WTC11 (cell line): ENCODE results near the gene LMF2. TPM values are rescaled to one million over a fixed set of nuclear protein-coding genes. Genes with fewer than 3 reads are reported as not detected.

Experiments
- ATAC-seq: fragments of 200-7000 bp; cut with Tn5 transposase; 2 replicates; pipeline ENCODE4 v1.10.0; 2021; ENCODE audit warnings: mild to moderate bottlenecking, moderate library complexity
- CTCF ChIA-PET: fragments of 300-600 bp; sonication (Branson Sonifier 250); formaldehyde crosslinking; loops from one replicate; lab custom pipeline; 2021; ENCODE audit warnings: antibody characterized with exemption; lab: Charles Lee
- POLR2A ChIA-PET: fragments of 350-600 bp; sonication (Branson Sonifier 250); formaldehyde crosslinking; loops from one replicate; lab custom pipeline; 2021; ENCODE audit warnings: antibody characterized with exemption; lab: Charles Lee
- DNase-seq: peaks from one replicate; pipeline ENCODE4 v3.0.0; 2021; ENCODE audit warnings: low spot score
- H3K27ac Mint-ChIP-seq: 2 replicates; pipeline ENCODE4 v1.8.0; 2021; ENCODE audit warnings: mixed read lengths
- H3K27me3 Mint-ChIP-seq: 2 replicates; pipeline ENCODE4 v1.8.0; 2021; ENCODE audit warnings: low read depth, mild to moderate bottlenecking, moderate library complexity, mixed read lengths
- H3K36me3 Mint-ChIP-seq: 2 replicates; pipeline ENCODE4 v1.8.0; 2021; ENCODE audit warnings: mixed read lengths
- H3K4me1 Mint-ChIP-seq: 2 replicates; pipeline ENCODE4 v1.8.0; 2022; ENCODE audit warnings: mixed read lengths
- H3K4me3 Mint-ChIP-seq: 2 replicates; pipeline ENCODE4 v1.8.0; 2021; ENCODE audit warnings: mild to moderate bottlenecking, moderate library complexity, mixed read lengths
- H3K9me3 Mint-ChIP-seq: 2 replicates; pipeline ENCODE4 v1.8.0; 2021; ENCODE audit warnings: mixed read lengths
- ATF3 ChIP-seq: sonication (generic); formaldehyde crosslinking; conservative IDR thresholded peaks from 2 replicates; pipeline ENCODE4 v1.8.1; 2022; ENCODE audit warnings: mild to moderate bottlenecking, missing genetic modification reagents
- CBFB ChIP-seq: sonication (generic); formaldehyde crosslinking; IDR thresholded peaks from 2 replicates; pipeline ENCODE4 v1.8.1; 2022; ENCODE audit warnings: mild to moderate bottlenecking, low read depth, missing genetic modification reagents
- CREM ChIP-seq: sonication (generic); formaldehyde crosslinking; IDR thresholded peaks from 2 replicates; pipeline ENCODE4 v1.8.1; 2022; ENCODE audit warnings: mild to moderate bottlenecking, missing genetic modification reagents, moderate library complexity
- CTCF ChIP-seq: fragments of 200-600 bp; IDR thresholded peaks from 2 replicates; pipeline ENCODE4 v1.8.0; 2022; ENCODE audit warnings: antibody characterized with exemption
- E2F1 ChIP-seq: sonication (generic); formaldehyde crosslinking; IDR thresholded peaks from 2 replicates; pipeline ENCODE4 v1.8.0; 2022; ENCODE audit warnings: mild to moderate bottlenecking, missing genetic modification reagents
- ESRRA ChIP-seq: sonication (generic); formaldehyde crosslinking; IDR thresholded peaks from 2 replicates; pipeline ENCODE4 v1.8.1; 2022; ENCODE audit warnings: mild to moderate bottlenecking, missing genetic modification reagents, borderline replicate concordance
- GRHL2 ChIP-seq: fragments of 250-450 bp; sonication (Bioruptor Pico); IDR thresholded peaks from 2 replicates; pipeline ENCODE4 v1.8.0; 2022; ENCODE audit warnings: mild to moderate bottlenecking, moderate library complexity; ENCODE audit not compliant: insufficient replicate concordance, severe bottlenecking
- HMGXB4 ChIP-seq: sonication (generic); formaldehyde crosslinking; IDR thresholded peaks from 2 replicates; pipeline ENCODE4 v1.8.1; 2023; ENCODE audit warnings: mild to moderate bottlenecking, moderate library complexity, missing genetic modification reagents
- MAX ChIP-seq: sonication (generic); formaldehyde crosslinking; IDR thresholded peaks from 2 replicates; pipeline ENCODE4 v1.8.0; 2022; ENCODE audit warnings: mild to moderate bottlenecking, missing genetic modification reagents
- MYBL2 ChIP-seq: sonication (generic); formaldehyde crosslinking; IDR thresholded peaks from 2 replicates; pipeline ENCODE4 v1.8.1; 2023; ENCODE audit warnings: mild to moderate bottlenecking, moderate library complexity, missing genetic modification reagents
- NFE2L1 ChIP-seq: sonication (generic); formaldehyde crosslinking; IDR thresholded peaks from 2 replicates; pipeline ENCODE4 v1.8.1; 2023; ENCODE audit warnings: missing genetic modification reagents
- TEAD1 ChIP-seq: sonication (generic); formaldehyde crosslinking; IDR thresholded peaks from 2 replicates; pipeline ENCODE4 v1.8.0; 2022; ENCODE audit warnings: mild to moderate bottlenecking, missing genetic modification reagents
- ZNF138 ChIP-seq: sonication (generic); formaldehyde crosslinking; conservative IDR thresholded peaks from 2 replicates; pipeline ENCODE4 v1.8.1; 2022; ENCODE audit warnings: mild to moderate bottlenecking, moderate library complexity, missing genetic modification reagents
- ZNF219 ChIP-seq: sonication (generic); formaldehyde crosslinking; IDR thresholded peaks from 2 replicates; pipeline ENCODE4 v1.8.0; 2023; ENCODE audit warnings: missing genetic modification reagents, mild to moderate bottlenecking, borderline replicate concordance
- ZNF232 ChIP-seq: sonication (generic); formaldehyde crosslinking; IDR thresholded peaks from 2 replicates; pipeline ENCODE4 v1.8.0; 2022; ENCODE audit warnings: mild to moderate bottlenecking, missing genetic modification reagents
- ZNF423 ChIP-seq: fragments of 250-450 bp; sonication (Bioruptor Pico); IDR thresholded peaks from 2 replicates; pipeline ENCODE4 v2.1.2; 2022; ENCODE audit warnings: mild to moderate bottlenecking, moderate library complexity
- total RNA-seq: library from RNA; stranded (reverse); gene quantifications from 3 replicates; pipeline ENCODE4 v1.2.3, GENCODE V29; 2021
- TF ChIP-seq, protein P1 (sequence below): sonication (generic); formaldehyde crosslinking; IDR thresholded peaks from 2 replicates; pipeline ENCODE4 v1.8.1; 2023; ENCODE audit warnings: mild to moderate bottlenecking, missing genetic modification reagents, moderate library complexity
- TF ChIP-seq, protein P2 (sequence below): sonication (generic); formaldehyde crosslinking; IDR thresholded peaks from 2 replicates; pipeline ENCODE4 v1.8.1; 2022; ENCODE audit warnings: missing genetic modification reagents, borderline replicate concordance
- TF ChIP-seq, protein P3 (sequence below): sonication (generic); formaldehyde crosslinking; IDR thresholded peaks from 2 replicates; pipeline ENCODE4 v1.8.0; 2022; ENCODE audit warnings: mild to moderate bottlenecking, missing genetic modification reagents
- TF ChIP-seq, protein P4 (sequence below): sonication (generic); formaldehyde crosslinking; IDR thresholded peaks from 2 replicates; pipeline ENCODE4 v1.8.0; 2022; ENCODE audit warnings: mild to moderate bottlenecking, missing genetic modification reagents
- TF ChIP-seq, protein P5 (sequence below): fragments of 250-450 bp; sonication (Bioruptor Pico); IDR thresholded peaks from 2 replicates; pipeline ENCODE4 v1.8.0; 2021; ENCODE audit warnings: mild to moderate bottlenecking

LMF2 gene
- total RNA-seq, 1 experiment from 2014 or later: 43.7 TPM

DNA sequence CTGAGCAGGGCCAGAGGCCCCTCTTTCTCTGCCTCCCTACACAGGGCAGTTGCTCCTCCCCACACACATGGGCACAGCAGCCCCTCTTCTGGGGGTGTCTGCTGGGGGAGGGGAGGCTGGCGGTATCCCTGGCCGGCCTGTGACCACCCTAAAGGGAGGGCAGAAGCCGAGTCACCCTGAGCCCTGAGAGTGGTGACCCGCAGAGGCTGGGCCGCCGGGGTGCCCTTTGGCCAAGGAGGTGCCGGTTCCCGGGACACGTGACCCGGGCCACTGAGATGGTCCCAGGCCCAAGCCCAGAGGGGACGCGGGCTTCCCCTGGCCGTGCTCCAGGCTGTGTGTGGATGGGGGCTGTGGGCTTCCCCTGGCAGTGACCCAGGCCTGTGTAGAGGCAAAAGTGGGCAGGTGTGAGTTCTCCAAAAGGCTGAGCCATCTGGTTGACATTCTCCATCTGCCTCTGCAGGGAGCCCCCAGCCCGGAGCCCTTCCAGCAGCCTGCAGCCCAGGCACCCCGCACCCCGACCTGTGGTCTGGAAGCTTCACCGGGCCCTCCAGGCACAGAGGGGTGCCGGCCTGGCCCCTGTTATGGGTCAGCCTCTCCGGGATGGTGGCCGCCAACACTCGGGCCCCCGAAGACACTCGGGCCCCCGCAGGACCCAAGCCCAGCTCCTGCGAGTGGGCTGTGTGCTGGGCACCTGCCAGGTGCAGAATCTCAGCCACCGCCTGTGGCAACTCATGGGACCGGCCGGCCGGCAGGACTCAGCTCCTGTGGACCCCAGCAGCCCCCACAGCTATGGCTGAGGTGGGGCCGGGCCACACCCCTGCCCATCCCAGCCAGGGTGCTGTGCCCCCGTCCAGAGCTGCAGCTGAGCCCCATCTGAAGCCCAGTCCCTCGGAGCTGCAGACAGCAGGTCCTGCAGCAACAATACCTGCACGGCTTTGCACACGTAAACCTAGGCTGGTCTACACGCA, 25.1 kb downstream of the LMF2 start (continued):
- no peak for TF ChIP-seq ZNF232 (CRISPR knock-in tag)
- peak; percentile 50; the same call in 1 of the 2 replicates for TF ChIP-seq MAX
- TF ChIP-seq ESRRA (CRISPR knock-in tag): no peak
- no peak for TF ChIP-seq HMGXB4 (CRISPR knock-in tag)
- no peak for TF ChIP-seq ZNF423 (CRISPR knock-in tag)
- TF ChIP-seq, protein P1, sequence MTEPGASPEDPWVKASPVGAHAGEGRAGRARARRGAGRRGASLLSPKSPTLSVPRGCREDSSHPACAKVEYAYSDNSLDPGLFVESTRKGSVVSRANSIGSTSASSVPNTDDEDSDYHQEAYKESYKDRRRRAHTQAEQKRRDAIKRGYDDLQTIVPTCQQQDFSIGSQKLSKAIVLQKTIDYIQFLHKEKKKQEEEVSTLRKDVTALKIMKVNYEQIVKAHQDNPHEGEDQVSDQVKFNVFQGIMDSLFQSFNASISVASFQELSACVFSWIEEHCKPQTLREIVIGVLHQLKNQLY: no peak
- no peak for TF ChIP-seq ATF3 (CRISPR knock-in tag)
- no peak for TF ChIP-seq ZNF219 (CRISPR knock-in tag)

DNA sequence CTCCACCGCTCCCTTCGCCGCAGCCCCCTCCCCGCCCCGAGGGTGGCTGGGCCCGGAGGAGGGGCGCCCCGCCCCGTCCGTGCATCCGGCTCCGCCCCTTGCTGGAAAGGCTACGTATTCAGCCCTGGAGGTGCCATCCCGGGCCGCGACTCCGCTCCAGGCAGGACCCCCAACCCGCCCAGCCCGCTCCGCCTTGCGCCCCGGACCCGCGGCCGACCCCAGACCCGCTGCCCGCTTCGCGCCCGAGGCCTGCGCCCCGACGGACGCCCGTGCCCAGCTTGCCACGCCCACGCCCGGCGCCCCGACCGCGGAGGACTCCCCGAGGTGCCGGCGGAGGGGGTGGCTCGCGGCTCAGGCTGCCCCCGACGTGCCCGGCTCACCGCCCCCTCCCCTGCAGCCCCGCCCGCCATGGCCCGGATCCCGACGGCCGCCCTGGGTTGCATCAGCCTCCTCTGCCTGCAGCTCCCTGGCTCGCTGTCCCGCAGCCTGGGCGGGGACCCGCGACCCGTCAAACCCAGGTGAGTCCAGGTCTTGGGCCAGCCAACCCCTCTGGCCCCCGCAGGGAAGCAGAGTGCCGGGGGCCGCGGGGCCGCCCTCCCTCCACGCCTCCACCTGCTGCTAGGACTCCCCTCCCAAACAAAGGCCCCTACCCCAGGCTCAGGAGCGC, 25.9 kb downstream of the LMF2 start, which contains the start of gene ADM2:
ADM2 (plus strand) TSS at position 104 of the 667 bp plus-strand sequence; CDS start at position 409, 305 bp downstream.
- DNase-seq: peak; percentile 87
- POLR2A ChIA-PET: no interaction called here
- Mint-ChIP-seq H3K4me3 (peak within 1 kb of the TSS; percentile 74), H3K9me3 (no peaks in the 10 kb centered on the region), H3K27me3 (peaks cover 36% of the 10 kb centered on the region), H3K4me1 (peaks cover 15% of the 10 kb centered on the region), H3K36me3 (no peaks in the 10 kb centered on the region), H3K27ac (no peak within 1 kb of the TSS; the same call in 1 of the 2 replicates)
- ATAC-seq: peak; percentile 84
- CTCF ChIA-PET: interaction anchor here (0.6 to 1.0 kb wide), 4 partner anchors 9 to 214 kb away, joined by 3 to 6 read pairs (median 3); partner anchors contain the start of gene SCO2
- TF ChIP-seq, protein P2, sequence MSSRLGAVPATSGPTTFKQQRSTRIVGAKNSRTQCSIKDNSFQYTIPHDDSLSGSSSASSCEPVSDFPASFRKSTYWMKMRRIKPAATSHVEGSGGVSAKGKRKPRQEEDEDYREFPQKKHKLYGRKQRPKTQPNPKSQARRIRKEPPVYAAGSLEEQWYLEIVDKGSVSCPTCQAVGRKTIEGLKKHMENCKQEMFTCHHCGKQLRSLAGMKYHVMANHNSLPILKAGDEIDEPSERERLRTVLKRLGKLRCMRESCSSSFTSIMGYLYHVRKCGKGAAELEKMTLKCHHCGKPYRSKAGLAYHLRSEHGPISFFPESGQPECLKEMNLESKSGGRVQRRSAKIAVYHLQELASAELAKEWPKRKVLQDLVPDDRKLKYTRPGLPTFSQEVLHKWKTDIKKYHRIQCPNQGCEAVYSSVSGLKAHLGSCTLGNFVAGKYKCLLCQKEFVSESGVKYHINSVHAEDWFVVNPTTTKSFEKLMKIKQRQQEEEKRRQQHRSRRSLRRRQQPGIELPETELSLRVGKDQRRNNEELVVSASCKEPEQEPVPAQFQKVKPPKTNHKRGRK (CRISPR knock-in tag): no peak
- TF ChIP-seq MYBL2: no peak
- 0 out of 2 replicates have a peak, but pooled peaks have one; percentile 40 for TF ChIP-seq E2F1 (CRISPR knock-in tag)
- no peak for TF ChIP-seq GRHL2 (CRISPR knock-in tag)
- TF ChIP-seq NFE2L1 (CRISPR knock-in tag): no peak
- 0 out of 2 replicates have a peak, but pooled peaks have one; percentile 10 for TF ChIP-seq TEAD1
- TF ChIP-seq CREM (CRISPR knock-in tag): 0 out of 2 replicates have a peak, but pooled peaks have one; percentile 6
- TF ChIP-seq CTCF: no peak
- TF ChIP-seq, protein P3, sequence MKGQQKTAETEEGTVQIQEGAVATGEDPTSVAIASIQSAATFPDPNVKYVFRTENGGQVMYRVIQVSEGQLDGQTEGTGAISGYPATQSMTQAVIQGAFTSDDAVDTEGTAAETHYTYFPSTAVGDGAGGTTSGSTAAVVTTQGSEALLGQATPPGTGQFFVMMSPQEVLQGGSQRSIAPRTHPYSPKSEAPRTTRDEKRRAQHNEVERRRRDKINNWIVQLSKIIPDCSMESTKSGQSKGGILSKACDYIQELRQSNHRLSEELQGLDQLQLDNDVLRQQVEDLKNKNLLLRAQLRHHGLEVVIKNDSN: no peak
- TF ChIP-seq CBFB (CRISPR knock-in tag): 0 out of 2 replicates have a peak, but pooled peaks have one; percentile 16
- TF ChIP-seq, protein P4, sequence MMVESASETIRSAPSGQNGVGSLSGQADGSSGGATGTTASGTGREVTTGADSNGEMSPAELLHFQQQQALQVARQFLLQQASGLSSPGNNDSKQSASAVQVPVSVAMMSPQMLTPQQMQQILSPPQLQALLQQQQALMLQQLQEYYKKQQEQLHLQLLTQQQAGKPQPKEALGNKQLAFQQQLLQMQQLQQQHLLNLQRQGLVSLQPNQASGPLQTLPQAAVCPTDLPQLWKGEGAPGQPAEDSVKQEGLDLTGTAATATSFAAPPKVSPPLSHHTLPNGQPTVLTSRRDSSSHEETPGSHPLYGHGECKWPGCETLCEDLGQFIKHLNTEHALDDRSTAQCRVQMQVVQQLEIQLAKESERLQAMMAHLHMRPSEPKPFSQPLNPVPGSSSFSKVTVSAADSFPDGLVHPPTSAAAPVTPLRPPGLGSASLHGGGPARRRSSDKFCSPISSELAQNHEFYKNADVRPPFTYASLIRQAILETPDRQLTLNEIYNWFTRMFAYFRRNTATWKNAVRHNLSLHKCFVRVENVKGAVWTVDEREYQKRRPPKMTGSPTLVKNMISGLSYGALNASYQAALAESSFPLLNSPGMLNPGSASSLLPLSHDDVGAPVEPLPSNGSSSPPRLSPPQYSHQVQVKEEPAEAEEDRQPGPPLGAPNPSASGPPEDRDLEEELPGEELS (CRISPR knock-in tag): no peak
- TF ChIP-seq, protein P5, sequence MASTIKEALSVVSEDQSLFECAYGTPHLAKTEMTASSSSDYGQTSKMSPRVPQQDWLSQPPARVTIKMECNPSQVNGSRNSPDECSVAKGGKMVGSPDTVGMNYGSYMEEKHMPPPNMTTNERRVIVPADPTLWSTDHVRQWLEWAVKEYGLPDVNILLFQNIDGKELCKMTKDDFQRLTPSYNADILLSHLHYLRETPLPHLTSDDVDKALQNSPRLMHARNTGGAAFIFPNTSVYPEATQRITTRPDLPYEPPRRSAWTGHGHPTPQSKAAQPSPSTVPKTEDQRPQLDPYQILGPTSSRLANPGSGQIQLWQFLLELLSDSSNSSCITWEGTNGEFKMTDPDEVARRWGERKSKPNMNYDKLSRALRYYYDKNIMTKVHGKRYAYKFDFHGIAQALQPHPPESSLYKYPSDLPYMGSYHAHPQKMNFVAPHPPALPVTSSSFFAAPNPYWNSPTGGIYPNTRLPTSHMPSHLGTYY (CRISPR knock-in tag): no peak
- 0 out of 2 replicates have a peak, but pooled peaks have one; percentile 30 for TF ChIP-seq ZNF138 (CRISPR knock-in tag)
